ENCODE data around the gene SS18. TPM values are rescaled to one million over a fixed set of nuclear protein-coding genes. Genes with fewer than 3 reads are reported as not detected.
A peak's percentile ranks its signal among the peaks of the same experiment; 100 is the strongest.

Gene SS18
- total and polyA plus RNA-seq, 3 experiments from 2014 or later: 41.3 to 55.5 (median 52.8) TPM

DNA sequence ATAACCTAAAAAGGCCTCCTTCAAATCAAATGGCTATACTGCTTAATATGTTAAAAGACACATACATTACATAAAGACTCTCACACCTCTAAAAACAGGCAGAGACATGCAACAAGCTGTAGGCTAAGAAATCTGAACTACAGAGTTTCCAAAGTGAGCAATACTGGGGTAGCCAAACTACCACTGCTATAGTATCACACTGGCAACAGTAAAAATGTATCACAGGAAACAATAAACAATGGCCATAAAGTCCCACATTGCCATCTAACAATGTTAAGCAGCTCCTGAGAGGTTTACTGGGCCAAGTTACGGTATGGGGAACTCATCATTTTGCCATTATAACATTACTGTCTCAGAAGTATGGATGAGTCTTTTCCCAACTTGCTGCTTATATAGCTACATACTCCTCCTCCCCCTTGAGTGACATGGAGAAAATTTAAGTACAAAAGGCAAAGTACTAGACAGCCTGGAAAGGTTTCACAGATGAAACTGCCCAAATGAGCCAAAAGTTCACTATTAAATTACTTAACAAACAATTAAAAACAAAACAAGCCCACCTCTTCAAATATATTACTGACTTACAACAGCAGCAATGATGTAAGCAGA is 50.3 kb downstream of the SS18 start:
- Histone ChIP-seq H3K4me1 (ENCODE audit: insufficient read depth, low read length) (no peaks in the 10 kb centered on the region), H3K36me3 (ENCODE audit: insufficient read depth, low read length) (peaks cover 7% of the 10 kb centered on the region), H3K27ac (ENCODE audit: low read depth, low read length) (no peak overlapping the region), H3K27me3 (ENCODE audit: insufficient read depth, low read length, poor library complexity, severe bottlenecking) (no peaks in the 10 kb centered on the region), H3K4me3 (ENCODE audit: low read length) (no peak overlapping the region), H3K9me3 (ENCODE audit: low read length) (no peaks in the 10 kb centered on the region)
- H3K36me3 Mint-ChIP-seq: peaks cover 5 to 45% (median 19%) of the 10 kb centered on the region in 3 donors
- H3K27me3 Mint-ChIP-seq: no peaks in the 10 kb centered on the region
- CTCF ChIA-PET: interaction anchor here (1.0 kb wide), 1 partner anchor 10 kb away, joined by 3 read pairs; no protein-coding TSS in a partner anchor
- no peaks in the 10 kb centered on the region for H3K9me3 Mint-ChIP-seq
- H3K4me3 Mint-ChIP-seq: no peak overlapping the region
- DNase-seq: no peak
- H3K27ac Mint-ChIP-seq: peak overlapping the region in 5 of 8 donors; percentile 2 to 78 (median 37)
- POLR2A ChIA-PET: no interaction called here
- peaks cover 31 to 47% (median 37%) of the 10 kb centered on the region in 3 donors for H3K4me1 Mint-ChIP-seq

DNA sequence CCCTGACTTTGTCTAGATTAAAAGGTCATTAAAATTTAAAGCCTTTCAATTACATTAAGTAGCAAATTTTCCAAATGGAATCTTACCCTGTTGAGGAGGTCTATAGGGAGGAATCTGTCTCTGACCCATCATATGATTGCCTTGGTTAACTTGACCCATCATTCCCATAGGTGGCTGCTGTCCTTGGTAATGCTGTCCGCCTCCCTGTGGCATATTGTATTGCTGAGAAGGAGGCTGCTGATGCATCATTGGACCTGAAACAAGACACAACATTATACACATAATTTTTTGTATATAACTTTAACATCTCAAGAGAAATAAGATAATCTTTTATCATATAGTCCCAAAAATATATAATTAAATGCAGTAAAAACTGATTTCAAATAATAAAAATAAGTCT is 51.2 kb downstream of the SS18 start:
- Mint-ChIP-seq H3K36me3 (peaks cover 13 to 50% (median 20%) of the 10 kb centered on the region in 3 donors), H3K4me3 (peak overlapping the region in 2 of 7 donors; percentile 11 to 27), H3K27ac (peak overlapping the region in 1 of 8 donors; percentile 63), H3K27me3 (no peaks in the 10 kb centered on the region), H3K4me1 (peaks cover 27 to 42% (median 32%) of the 10 kb centered on the region in 3 donors), H3K9me3 (no peaks in the 10 kb centered on the region)
- H3K36me3 ChIP-seq (ENCODE audit: insufficient read depth, low read length): peaks cover 17% of the 10 kb centered on the region
- H3K4me1 ChIP-seq (ENCODE audit: insufficient read depth, low read length): no peaks in the 10 kb centered on the region
- POLR2A ChIA-PET: no interaction called here
- H3K27ac ChIP-seq (ENCODE audit: low read depth, low read length): no peak overlapping the region
- no peaks in the 10 kb centered on the region for H3K9me3 ChIP-seq (ENCODE audit: low read length)
- no peaks in the 10 kb centered on the region for H3K27me3 ChIP-seq (ENCODE audit: insufficient read depth, low read length, poor library complexity, severe bottlenecking)
- no peak overlapping the region for H3K4me3 ChIP-seq (ENCODE audit: low read length)
- DNase-seq: no peak
- CTCF ChIA-PET: interaction anchor here (0.7 kb wide), 1 partner anchor 28 kb away, joined by 4 read pairs; no protein-coding TSS in a partner anchor

DNA sequence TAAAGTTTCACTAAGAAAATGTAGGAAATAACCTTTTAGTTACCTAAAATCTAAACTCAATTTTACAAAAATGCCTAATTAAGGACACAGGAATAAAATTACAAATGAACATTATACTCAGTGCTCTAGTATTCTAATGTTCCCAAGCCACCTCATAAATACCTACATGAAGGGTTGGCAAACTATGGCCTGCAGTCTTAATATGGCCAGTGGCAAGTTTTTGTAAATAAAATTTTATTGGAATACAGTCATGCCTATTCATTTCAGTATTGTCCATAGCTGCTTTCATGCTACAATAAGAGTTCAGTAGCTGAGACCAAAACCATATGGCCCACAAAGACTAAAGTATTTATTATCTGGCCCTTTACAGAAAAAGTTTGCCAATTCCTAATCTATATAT is 53.8 kb downstream of the SS18 start:
- H3K36me3 ChIP-seq (ENCODE audit: insufficient read depth, low read length): peaks cover 32% of the 10 kb centered on the region
- ChIA-PET POLR2A (no interaction called here), CTCF (no interaction called here)

DNA sequence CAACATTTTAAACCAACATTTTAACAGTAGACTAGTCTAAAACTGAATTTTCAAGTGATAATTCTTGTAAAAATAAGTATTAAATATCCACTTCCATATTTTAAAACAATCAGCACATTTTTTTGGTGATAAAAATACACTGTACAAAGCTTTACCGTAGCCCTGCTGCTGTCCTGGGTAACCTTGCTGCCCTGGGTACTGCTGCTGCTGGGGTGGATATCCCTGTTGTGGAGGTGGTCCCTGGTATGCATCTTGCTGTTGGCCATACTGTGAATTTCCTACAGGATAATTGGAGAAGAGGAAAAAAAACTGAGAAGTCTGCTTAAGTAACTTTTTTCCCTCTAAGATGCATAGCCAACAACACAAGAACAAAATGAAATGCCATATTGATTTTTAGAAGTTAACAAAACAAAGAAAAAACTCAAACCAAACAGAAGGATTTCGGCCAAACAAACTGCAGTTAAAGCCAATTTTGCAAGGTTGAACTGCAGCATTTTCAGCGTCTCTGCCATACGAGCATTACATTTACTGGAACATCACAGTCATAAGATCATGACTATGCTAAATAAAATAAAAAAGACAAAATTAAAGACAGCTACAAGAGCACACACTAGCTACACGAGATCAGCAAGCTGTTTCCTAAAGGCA is 55.4 kb downstream of the SS18 start:
- Histone ChIP-seq H3K27ac (ENCODE audit: low read depth, low read length) (no peak overlapping the region), H3K4me1 (ENCODE audit: insufficient read depth, low read length) (no peaks in the 10 kb centered on the region), H3K9me3 (ENCODE audit: low read length) (no peaks in the 10 kb centered on the region), H3K27me3 (ENCODE audit: insufficient read depth, low read length, poor library complexity, severe bottlenecking) (no peaks in the 10 kb centered on the region), H3K4me3 (ENCODE audit: low read length) (no peak overlapping the region), H3K36me3 (ENCODE audit: insufficient read depth, low read length) (peaks cover 39% of the 10 kb centered on the region)
- ChIA-PET POLR2A (no interaction called here), CTCF (no interaction called here)
- H3K36me3 Mint-ChIP-seq: peaks cover 33 to 84% (median 36%) of the 10 kb centered on the region in 3 donors
- no peaks in the 10 kb centered on the region for H3K27me3 Mint-ChIP-seq
- no peak for DNase-seq
- no peak overlapping the region for H3K4me3 Mint-ChIP-seq
- H3K27ac Mint-ChIP-seq: peak overlapping the region in 1 of 8 donors; percentile 48
- no peaks in the 10 kb centered on the region for H3K9me3 Mint-ChIP-seq
- peaks cover 4 to 12% (median 11%) of the 10 kb centered on the region in 3 donors for H3K4me1 Mint-ChIP-seq

More for the DNA sequence above, 53.8 kb downstream of the SS18 start:
- no peak for DNase-seq
- H3K36me3 Mint-ChIP-seq: peaks cover 26 to 69% (median 33%) of the 10 kb centered on the region in 3 donors
- no peak overlapping the region for H3K4me3 ChIP-seq (ENCODE audit: low read length)
- H3K27me3 Mint-ChIP-seq: no peaks in the 10 kb centered on the region
- no peaks in the 10 kb centered on the region for H3K9me3 ChIP-seq (ENCODE audit: low read length)
- H3K27ac ChIP-seq (ENCODE audit: low read depth, low read length): no peak overlapping the region
- H3K4me1 ChIP-seq (ENCODE audit: insufficient read depth, low read length): no peaks in the 10 kb centered on the region
- no peak overlapping the region for H3K4me3 Mint-ChIP-seq
- no peaks in the 10 kb centered on the region for H3K9me3 Mint-ChIP-seq
- H3K27me3 ChIP-seq (ENCODE audit: insufficient read depth, low read length, poor library complexity, severe bottlenecking): no peaks in the 10 kb centered on the region
- H3K4me1 Mint-ChIP-seq: peaks cover 14 to 26% (median 20%) of the 10 kb centered on the region in 3 donors
- H3K27ac Mint-ChIP-seq: no peak overlapping the region

DNA sequence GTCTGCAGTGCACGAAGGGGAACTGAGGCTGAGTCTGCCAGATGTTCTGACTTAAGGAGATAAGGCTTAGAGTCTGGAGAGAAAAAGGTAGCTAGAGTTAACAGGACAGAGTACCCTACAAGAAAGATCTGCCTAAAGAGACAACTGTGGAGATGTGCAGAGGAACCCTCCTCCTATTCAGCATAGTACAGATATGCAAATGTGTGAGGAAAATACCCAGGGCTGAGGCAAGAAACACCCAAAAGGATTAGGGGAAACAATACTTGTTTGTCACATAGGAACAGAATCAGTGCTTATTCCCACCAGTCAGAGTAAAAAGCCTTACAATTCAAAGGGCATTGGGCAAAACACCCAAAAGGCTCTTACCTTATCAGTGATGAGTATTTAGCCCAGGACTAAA is 67.8 kb downstream of the SS18 start:
- no peak for DNase-seq
- Mint-ChIP-seq H3K27ac (peak overlapping the region in 3 of 8 donors; percentile 37 to 59 (median 56)), H3K27me3 (no peaks in the 10 kb centered on the region), H3K36me3 (peaks cover 30 to 82% (median 49%) of the 10 kb centered on the region in 3 donors), H3K4me1 (peaks cover 8 to 37% (median 16%) of the 10 kb centered on the region in 3 donors), H3K4me3 (no peak overlapping the region), H3K9me3 (peaks cover 0 to 2% (median 0%) of the 10 kb centered on the region in 5 donors)
- Histone ChIP-seq H3K9me3 (ENCODE audit: low read length) (no peaks in the 10 kb centered on the region), H3K36me3 (ENCODE audit: insufficient read depth, low read length) (peaks cover 28% of the 10 kb centered on the region), H3K27me3 (ENCODE audit: insufficient read depth, low read length, poor library complexity, severe bottlenecking) (no peaks in the 10 kb centered on the region), H3K27ac (ENCODE audit: low read depth, low read length) (no peak overlapping the region), H3K4me3 (ENCODE audit: low read length) (no peak overlapping the region), H3K4me1 (ENCODE audit: insufficient read depth, low read length) (no peaks in the 10 kb centered on the region)
- POLR2A ChIA-PET: no interaction called here
- CTCF ChIA-PET: no interaction called here

DNA sequence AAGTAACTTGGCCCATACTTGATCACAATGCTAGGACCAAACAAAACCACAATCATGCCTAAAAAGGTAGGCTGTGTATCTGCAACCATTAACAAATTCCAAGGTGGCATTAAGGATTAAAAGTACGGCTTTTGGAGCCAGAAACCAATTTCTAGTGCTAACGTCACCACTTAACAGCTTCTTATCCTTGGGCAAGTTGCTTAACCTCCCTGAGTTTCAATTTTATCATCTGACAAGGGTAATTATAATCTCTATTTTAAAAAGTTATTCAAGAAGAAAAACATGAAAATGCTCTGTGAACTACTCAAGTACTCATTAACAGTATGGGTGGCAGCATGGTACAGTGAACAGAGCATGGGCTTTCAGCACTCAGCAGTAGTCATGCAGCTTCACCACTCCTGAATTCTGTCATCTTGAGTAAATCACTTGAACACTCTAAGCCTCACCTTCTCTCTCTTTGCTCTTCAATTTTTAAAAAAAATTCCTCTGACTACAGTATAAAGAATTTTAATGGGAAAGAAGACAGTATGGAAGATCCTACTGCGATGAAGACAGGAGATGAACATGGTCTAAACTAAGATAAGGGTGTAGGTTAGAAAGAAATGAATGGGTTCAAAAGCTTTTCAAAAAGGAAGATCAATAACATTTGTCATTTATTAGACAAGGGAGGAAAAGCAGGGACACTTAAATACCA is 69.2 kb downstream of the SS18 start:
- no peaks in the 10 kb centered on the region for H3K27me3 ChIP-seq (ENCODE audit: insufficient read depth, low read length, poor library complexity, severe bottlenecking)
- H3K4me1 ChIP-seq (ENCODE audit: insufficient read depth, low read length): no peaks in the 10 kb centered on the region
- peaks cover 0 to 2% (median 0%) of the 10 kb centered on the region in 5 donors for H3K9me3 Mint-ChIP-seq
- ChIA-PET POLR2A (no interaction called here), CTCF (no interaction called here)
- no peaks in the 10 kb centered on the region for H3K9me3 ChIP-seq (ENCODE audit: low read length)
- peak overlapping the region in 1 of 8 donors; percentile 25 for H3K27ac Mint-ChIP-seq
- no peaks in the 10 kb centered on the region for H3K27me3 Mint-ChIP-seq
- no peak overlapping the region for H3K4me3 ChIP-seq (ENCODE audit: low read length)
- peaks cover 8 to 33% (median 12%) of the 10 kb centered on the region in 3 donors for H3K4me1 Mint-ChIP-seq
- DNase-seq: no peak
- H3K36me3 ChIP-seq (ENCODE audit: insufficient read depth, low read length): peaks cover 34% of the 10 kb centered on the region
- no peak overlapping the region for H3K4me3 Mint-ChIP-seq
- no peak overlapping the region for H3K27ac ChIP-seq (ENCODE audit: low read depth, low read length)
- H3K36me3 Mint-ChIP-seq: peaks cover 30 to 89% (median 43%) of the 10 kb centered on the region in 3 donors

DNA sequence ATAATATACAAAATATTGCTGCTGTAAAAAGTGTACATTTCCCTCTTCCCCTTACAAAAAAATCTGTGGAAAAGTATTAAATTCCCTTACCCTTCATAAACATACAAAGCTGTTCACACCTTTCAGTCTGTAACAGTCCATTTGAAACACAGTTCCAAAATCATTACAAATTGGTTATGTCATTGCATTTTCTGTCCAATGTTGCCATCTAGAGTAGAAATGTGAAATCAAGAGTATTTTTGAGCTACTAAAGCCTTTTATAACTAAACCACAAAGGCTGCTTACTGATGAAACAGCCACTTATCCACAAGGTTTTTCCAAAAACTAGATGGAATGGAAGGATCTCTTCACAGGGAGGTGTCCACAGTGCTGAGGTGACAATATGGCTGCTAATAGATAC is 72.5 kb downstream of the SS18 start:
- CTCF ChIA-PET: no interaction called here
- POLR2A ChIA-PET: no interaction called here
- Histone ChIP-seq H3K9me3 (ENCODE audit: low read length) (no peaks in the 10 kb centered on the region), H3K4me3 (ENCODE audit: low read length) (no peak overlapping the region), H3K36me3 (ENCODE audit: insufficient read depth, low read length) (peaks cover 24% of the 10 kb centered on the region), H3K27ac (ENCODE audit: low read depth, low read length) (no peak overlapping the region), H3K4me1 (ENCODE audit: insufficient read depth, low read length) (no peaks in the 10 kb centered on the region), H3K27me3 (ENCODE audit: insufficient read depth, low read length, poor library complexity, severe bottlenecking) (no peaks in the 10 kb centered on the region)
- no peak for DNase-seq
- H3K4me3 Mint-ChIP-seq: no peak overlapping the region
- peaks cover 11 to 83% (median 33%) of the 10 kb centered on the region in 3 donors for H3K36me3 Mint-ChIP-seq
- H3K9me3 Mint-ChIP-seq: peaks cover 0 to under 1% (median 0%) of the 10 kb centered on the region in 5 donors
- no peaks in the 10 kb centered on the region for H3K27me3 Mint-ChIP-seq
- H3K27ac Mint-ChIP-seq: peak overlapping the region in 1 of 8 donors; percentile 23
- peaks cover 0 to 10% (median 0%) of the 10 kb centered on the region in 3 donors for H3K4me1 Mint-ChIP-seq

DNA sequence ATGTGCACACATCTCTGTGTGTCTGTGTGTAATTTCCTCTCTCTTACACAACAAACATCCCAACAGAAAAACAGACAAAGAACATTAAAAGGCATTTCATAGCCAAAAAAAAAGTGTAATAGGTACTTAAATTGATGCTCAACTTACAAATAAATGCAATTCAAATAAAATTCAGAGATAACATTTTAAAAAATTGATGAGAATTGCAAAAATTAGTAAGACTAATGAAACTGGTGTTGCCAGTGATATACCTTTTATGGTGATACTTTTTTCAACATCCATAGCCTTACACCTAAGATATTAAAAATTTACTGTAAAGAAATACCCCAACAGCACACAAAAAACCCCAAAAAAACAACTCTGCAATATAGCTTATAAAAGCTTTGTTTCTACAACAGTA is 76.0 kb downstream of the SS18 start:
- peaks cover 19% of the 10 kb centered on the region for H3K36me3 ChIP-seq (ENCODE audit: insufficient read depth, low read length)
- ChIA-PET CTCF (no interaction called here), POLR2A (no interaction called here)
- H3K9me3 Mint-ChIP-seq: no peaks in the 10 kb centered on the region
- no peaks in the 10 kb centered on the region for H3K27me3 Mint-ChIP-seq
- no peaks in the 10 kb centered on the region for H3K4me1 ChIP-seq (ENCODE audit: insufficient read depth, low read length)
- H3K27ac ChIP-seq (ENCODE audit: low read depth, low read length): no peak overlapping the region
- no peaks in the 10 kb centered on the region for H3K27me3 ChIP-seq (ENCODE audit: insufficient read depth, low read length, poor library complexity, severe bottlenecking)
- no peak overlapping the region for H3K4me3 ChIP-seq (ENCODE audit: low read length)
- no peak overlapping the region for H3K4me3 Mint-ChIP-seq
- no peak overlapping the region for H3K27ac Mint-ChIP-seq
- H3K9me3 ChIP-seq (ENCODE audit: low read length): no peaks in the 10 kb centered on the region
- H3K4me1 Mint-ChIP-seq: no peaks in the 10 kb centered on the region
- peaks cover 4 to 63% (median 22%) of the 10 kb centered on the region in 3 donors for H3K36me3 Mint-ChIP-seq
- no peak for DNase-seq

Data from CD8-positive, alpha-beta memory T cell (primary cell).